ENCODE results near the gene GRK5. TPM values are rescaled to one million over a fixed set of nuclear protein-coding genes. Genes with fewer than 3 reads are reported as not detected.

The GRK5 gene
- total RNA-seq: 2.8 and 3.8 TPM in 2 replicates

- no peak for TF ChIP-seq CTCF (IDR thresholded peaks at IDR 0.05; ENCODE audit: insufficient read depth, low read length, poor library complexity, severe bottlenecking)
- Histone ChIP-seq H3K36me3 (ENCODE audit: control insufficient read depth, insufficient read depth, low read length) (no peaks in the 10 kb centered on the region), H3K4me3 (ENCODE audit: low read depth, low read length) (peak within 1 kb of the TSS; percentile 57), H3K27me3 (ENCODE audit: control insufficient read depth, insufficient read depth, low read length) (no peaks in the 10 kb centered on the region)
- DNase-seq (ENCODE audit: low read depth): peak; percentile 70
These were observed at the start of gene GRK5 for GRCh38 chr10:119207366-119207666. Gene GRK5 (plus strand): TSS chr10:119207571. CDS start chr10:119207918, 347 bp downstream.

GRCh38 chr10:119159332-119159731, 48.0 kb upstream of the GRK5 start:
- no peak overlapping the region for H3K4me3 ChIP-seq (ENCODE audit: low read depth, low read length)
- H3K27me3 ChIP-seq (ENCODE audit: control insufficient read depth, insufficient read depth, low read length): no peaks in the 10 kb centered on the region
- TF ChIP-seq CTCF (IDR thresholded peaks at IDR 0.05; ENCODE audit: insufficient read depth, low read length, poor library complexity, severe bottlenecking): no peak
- DNase-seq (ENCODE audit: low read depth): no peak
- H3K36me3 ChIP-seq (ENCODE audit: control insufficient read depth, insufficient read depth, low read length): no peaks in the 10 kb centered on the region

GRCh38 chr10:119161680-119162451, 45.5 kb upstream of the GRK5 start:
- DNase-seq (ENCODE audit: low read depth): no peak

GRCh38 chr10:119162452-119163092, 44.8 kb upstream of the GRK5 start:
- TF ChIP-seq CTCF (IDR thresholded peaks at IDR 0.05; ENCODE audit: insufficient read depth, low read length, poor library complexity, severe bottlenecking): no peak
- no peaks in the 10 kb centered on the region for H3K36me3 ChIP-seq (ENCODE audit: control insufficient read depth, insufficient read depth, low read length)
- H3K4me3 ChIP-seq (ENCODE audit: low read depth, low read length): no peak overlapping the region
- no peaks in the 10 kb centered on the region for H3K27me3 ChIP-seq (ENCODE audit: control insufficient read depth, insufficient read depth, low read length)
- no peak for DNase-seq (ENCODE audit: low read depth)

More at GRCh38 chr10:119161680-119162451, 45.5 kb upstream of the GRK5 start:
- TF ChIP-seq CTCF (IDR thresholded peaks at IDR 0.05; ENCODE audit: insufficient read depth, low read length, poor library complexity, severe bottlenecking): no peak
- Histone ChIP-seq H3K4me3 (ENCODE audit: low read depth, low read length) (no peak overlapping the region), H3K36me3 (ENCODE audit: control insufficient read depth, insufficient read depth, low read length) (no peaks in the 10 kb centered on the region), H3K27me3 (ENCODE audit: control insufficient read depth, insufficient read depth, low read length) (no peaks in the 10 kb centered on the region)

GRCh38 chr10:119165171-119166117, 41.9 kb upstream of the GRK5 start, which contains the start of gene SFXN4:
Gene SFXN4 (minus strand): TSS chr10:119165714. CDS start chr10:119165647, 67 bp downstream.
- Histone ChIP-seq H3K36me3 (ENCODE audit: control insufficient read depth, insufficient read depth, low read length) (no peaks in the 10 kb centered on the region), H3K27me3 (ENCODE audit: control insufficient read depth, insufficient read depth, low read length) (no peaks in the 10 kb centered on the region), H3K4me3 (ENCODE audit: low read depth, low read length) (peak within 1 kb of the TSS; percentile 82)
- no peak for DNase-seq (ENCODE audit: low read depth)
- TF ChIP-seq CTCF (IDR thresholded peaks at IDR 0.05; ENCODE audit: insufficient read depth, low read length, poor library complexity, severe bottlenecking): no peak
